Ovary (tissue), 9 donors: ENCODE data around the gene ARHGAP27. TPM values are rescaled to one million over a fixed set of nuclear protein-coding genes. Genes with fewer than 3 reads are reported as not detected.

Source experiments
- DNase-seq, 5 donors: peaks; one replicate each; pipeline ENCODE4 v3.0.0-alpha.2; 2019 to 2020
- H3K27ac ChIP-seq, 2 donors: fragments of 200-600 bp; one replicate each; pipeline versions ENCODE4 v1.5.1 to v1.8.0; 2019 to 2022
- H3K27me3 ChIP-seq: fragments of 200-600 bp; one replicate; pipeline ENCODE4 v1.8.0; 2022
- H3K36me3 ChIP-seq: fragments of 200-600 bp; sonication (generic); one replicate; pipeline ENCODE4 v1.5.1; 2019
- H3K4me1 ChIP-seq: one replicate; pipeline ENCODE4 v1.8.1; 2013; ENCODE audit warnings: mild to moderate bottlenecking, moderate library complexity; ENCODE audit not compliant: insufficient read depth
- H3K4me3 ChIP-seq: fragments of 200-600 bp; sonication (generic); one replicate; pipeline ENCODE4 v1.5.1; 2017
- H3K9me3 ChIP-seq, 2 donors: fragments of 200-600 bp in 1 of 2; sonication (generic) in 1 of 2; one replicate each; pipeline versions ENCODE4 v1.5.1 to v1.8.1; 2013 to 2019; ENCODE audit warnings: mild to moderate bottlenecking in 1 of 2, moderate library complexity in 1 of 2
- EP300 ChIP-seq: sonication (generic); formaldehyde crosslinking; IDR thresholded peaks from one replicate; pipeline ENCODE4 v1.6.1; 2017; ENCODE audit warnings: antibody characterized with exemption
- POLR2A ChIP-seq: fragments of 450-650 bp; IDR thresholded peaks from one replicate; pipeline ENCODE4 v1.6.1; 2017; ENCODE audit warnings: antibody characterized with exemption, mild to moderate bottlenecking, moderate library complexity
- WGBS, 3 donors: extraction: QIAGEN DNeasy Blood & Tissue Kit in 1 of 3; methylation state at CpG; one replicate each; pipeline versions ENCODE4 v1.1.5 to v1.1.7; 2013 to 2017; 5-methylcytosine and 5-hydroxymethylcytosine counted together
- intact Hi-C, 4 donors: fragments of 100-400 bp; cut with DNase I; formaldehyde crosslinking; loops; one replicate each; pipeline versions ENCODE4 v1.11.0 to v1.15.1; 2022 to 2023
- polyA plus RNA-seq, 2 donors: library from polyadenylated mRNA; stranded (reverse); fragments of 200-250 nt in 1 of 2; fragments of 350-450 nt in 1 of 2; fragmentation: Illumina TruSeq in 1 of 2; extraction: RNeasy Lipid Tissue Mini Kit (QIAGEN cat#74804) in 1 of 2; gene quantifications; one replicate each; pipeline ENCODE4 v1.2.3, GENCODE V29; 2013 to 2014
- total RNA-seq, 7 donors: library from RNA; depleted of rRNA in 2 of 7; stranded (reverse); fragments of >200 nt in 2 of 7; fragmentation: NEBNext Ultra II Directional in 3 of 7; extraction: Animal tissue kit (Norgen Biotek cat#: 25700) in 3 of 7; gene quantifications; one replicate each; pipeline versions ENCODE4 v1.1.0 to v1.2.4, GENCODE V29; 2016 to 2023
- TF ChIP-seq, protein P1 (sequence below), 3 donors: fragments of 450-650 bp in 2 of 3; fragments of 200-600 bp in 1 of 3; IDR thresholded peaks; one replicate each; pipeline versions ENCODE4 v1.5.1 to v1.8.0; 2016 to 2022; ENCODE audit warnings: antibody characterized with exemption in 3 of 3, mild to moderate bottlenecking in 1 of 3
- donor health status: DM: no; HTN: no; CAD: no; lungs with moderate emphysema.
- donor health status: DM: no; HTN: no; CAD: no.
- donor health status: Bipolar disorder and iron deficiency.
- donor health status: DM: yes; HTN: yes; CAD: no.
- donor health status: DM: no; HTN: no; CAD: no.
- donor health status: DM: yes; HTN: yes; CAD: no.

ARHGAP27 gene
- total and polyA plus RNA-seq, 9 donors, result 3.7 to 41.7 (median 8.7) TPM

DNA sequence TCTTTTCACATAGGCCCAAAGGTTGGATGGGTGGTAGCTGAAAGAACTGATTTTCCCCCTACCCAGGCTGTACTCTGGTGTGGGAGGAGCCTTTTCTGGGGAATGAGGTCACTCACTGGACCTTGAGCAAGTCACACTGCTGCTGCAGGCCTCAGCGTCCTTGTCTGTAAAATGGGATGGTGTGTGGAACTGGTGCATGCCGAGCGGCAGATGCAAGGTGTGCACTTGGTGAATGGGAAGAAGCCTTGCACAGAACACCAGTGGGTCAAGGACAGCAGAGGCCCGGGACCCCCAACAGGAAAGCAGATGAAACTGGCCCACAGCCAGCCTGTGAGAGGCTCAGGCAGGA lies 38.1 kb downstream of the ARHGAP27 start:
- Histone ChIP-seq H3K36me3 (no peaks in the 10 kb centered on the region), H3K4me3 (no peak overlapping the region), H3K27me3 (no peaks in the 10 kb centered on the region), H3K9me3 (no peaks in the 10 kb centered on the region), H3K4me1 (peaks cover 4% of the 10 kb centered on the region), H3K27ac (no peak overlapping the region)
- intact Hi-C loops, result loop anchor here in 2 of 4 donors (10.0 kb wide), 2 partner anchors 200 to 440 kb away; no protein-coding TSS in a partner anchor
- WGBS, 3 donors, result 65 to 68% (median 67%) methylated on average over 4 of the region's 4 CpGs
- TF ChIP-seq, protein P1, sequence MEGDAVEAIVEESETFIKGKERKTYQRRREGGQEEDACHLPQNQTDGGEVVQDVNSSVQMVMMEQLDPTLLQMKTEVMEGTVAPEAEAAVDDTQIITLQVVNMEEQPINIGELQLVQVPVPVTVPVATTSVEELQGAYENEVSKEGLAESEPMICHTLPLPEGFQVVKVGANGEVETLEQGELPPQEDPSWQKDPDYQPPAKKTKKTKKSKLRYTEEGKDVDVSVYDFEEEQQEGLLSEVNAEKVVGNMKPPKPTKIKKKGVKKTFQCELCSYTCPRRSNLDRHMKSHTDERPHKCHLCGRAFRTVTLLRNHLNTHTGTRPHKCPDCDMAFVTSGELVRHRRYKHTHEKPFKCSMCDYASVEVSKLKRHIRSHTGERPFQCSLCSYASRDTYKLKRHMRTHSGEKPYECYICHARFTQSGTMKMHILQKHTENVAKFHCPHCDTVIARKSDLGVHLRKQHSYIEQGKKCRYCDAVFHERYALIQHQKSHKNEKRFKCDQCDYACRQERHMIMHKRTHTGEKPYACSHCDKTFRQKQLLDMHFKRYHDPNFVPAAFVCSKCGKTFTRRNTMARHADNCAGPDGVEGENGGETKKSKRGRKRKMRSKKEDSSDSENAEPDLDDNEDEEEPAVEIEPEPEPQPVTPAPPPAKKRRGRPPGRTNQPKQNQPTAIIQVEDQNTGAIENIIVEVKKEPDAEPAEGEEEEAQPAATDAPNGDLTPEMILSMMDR (IDR thresholded peaks at IDR 0.05), result no peak
- TF ChIP-seq EP300, result no peak
- TF ChIP-seq POLR2A, result no peak
- no peak for DNase-seq

DNA sequence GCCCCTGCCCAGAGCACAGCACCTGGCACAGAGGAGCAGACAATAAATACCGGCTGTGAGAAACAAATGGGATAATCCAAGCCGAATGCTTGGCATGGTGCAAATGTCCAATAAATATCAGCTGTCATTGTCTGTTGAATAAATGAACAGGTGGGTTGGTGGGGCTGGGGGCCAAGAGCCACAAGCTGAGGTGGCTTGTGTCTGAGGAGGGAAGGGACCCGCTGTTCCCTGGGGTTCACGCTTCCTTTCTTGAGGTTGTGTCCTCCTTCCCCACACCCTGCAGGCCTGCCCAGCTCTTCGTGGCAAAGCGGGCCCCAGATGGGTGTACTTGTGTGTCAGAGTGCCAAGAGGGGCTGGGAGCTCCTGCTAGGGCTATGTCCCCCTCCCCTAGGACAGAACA lies 38.6 kb downstream of the ARHGAP27 start:
- intact Hi-C loops, result loop anchor here in 2 of 4 donors (10.0 kb wide), 2 partner anchors 201 to 441 kb away; no protein-coding TSS in a partner anchor

DNA sequence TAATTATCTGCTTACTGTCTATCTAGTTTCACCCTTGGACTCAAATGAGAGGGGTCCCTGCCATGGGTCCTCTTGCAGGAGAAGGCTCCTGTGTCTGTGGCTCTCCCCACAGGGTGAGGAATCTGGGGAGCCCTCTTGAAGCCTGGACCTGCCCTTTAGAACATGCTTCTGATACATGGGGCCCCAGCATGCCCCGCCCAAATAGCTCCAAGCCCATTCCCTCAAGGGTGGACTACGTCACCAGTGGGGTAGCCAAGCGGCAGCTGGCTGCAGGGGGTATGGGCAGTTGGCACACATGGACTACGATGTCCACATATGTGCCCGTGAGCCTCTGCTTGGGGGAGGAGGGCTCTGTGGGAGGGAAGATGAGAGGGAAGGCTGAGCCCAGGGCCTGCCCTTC lies 39.3 kb downstream of the ARHGAP27 start:
- 90 to 94% (median 90%) methylated on average over 5 of the region's 5 CpGs for WGBS, 3 donors
- Histone ChIP-seq H3K27ac (no peak overlapping the region), H3K4me3 (no peak overlapping the region), H3K36me3 (no peaks in the 10 kb centered on the region), H3K27me3 (no peaks in the 10 kb centered on the region), H3K9me3 (no peaks in the 10 kb centered on the region), H3K4me1 (peaks cover 4% of the 10 kb centered on the region)
- TF ChIP-seq POLR2A (no peak), EP300 (no peak)
- TF ChIP-seq, protein P1 (IDR thresholded peaks at IDR 0.05), result no peak
- no peak for DNase-seq
- intact Hi-C loops, result loop anchor here in 2 of 4 donors (10.0 kb wide), 2 partner anchors 201 to 441 kb away; no protein-coding TSS in a partner anchor

More for the DNA sequence above, 38.6 kb downstream of the ARHGAP27 start:
- Histone ChIP-seq H3K27ac (no peak overlapping the region), H3K27me3 (no peaks in the 10 kb centered on the region), H3K4me3 (no peak overlapping the region), H3K36me3 (no peaks in the 10 kb centered on the region), H3K9me3 (no peaks in the 10 kb centered on the region), H3K4me1 (peaks cover 4% of the 10 kb centered on the region)
- TF ChIP-seq, protein P1 (IDR thresholded peaks at IDR 0.05), result no peak
- TF ChIP-seq POLR2A, result no peak
- no peak for TF ChIP-seq EP300
- no peak for DNase-seq
- WGBS, 3 donors, result 78 to 87% (median 82%) methylated on average over 6 of the region's 6 CpGs

DNA sequence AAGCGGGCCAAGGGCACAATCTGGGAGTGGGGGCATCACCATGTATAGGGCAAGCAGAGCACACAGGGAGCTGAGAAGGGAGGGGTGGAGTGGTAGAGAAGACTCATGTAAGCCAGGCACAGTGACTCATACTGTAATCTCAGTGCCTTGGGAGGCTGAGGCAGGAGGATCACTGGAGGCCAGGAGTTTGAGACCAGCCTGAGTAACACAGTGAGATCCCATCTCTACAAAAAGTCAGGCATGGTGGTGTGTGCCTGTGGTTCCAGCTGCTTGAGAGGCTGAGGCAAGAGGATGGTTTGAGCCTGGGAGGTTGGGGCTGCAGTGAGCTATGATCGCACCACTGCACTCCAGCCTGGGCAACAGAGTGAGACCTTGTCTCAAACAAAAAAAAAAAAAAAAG lies 40.8 kb downstream of the ARHGAP27 start:
- no peak for DNase-seq
- peaks cover 4% of the 10 kb centered on the region for H3K4me1 ChIP-seq
- H3K27me3 ChIP-seq, result no peaks in the 10 kb centered on the region
- H3K36me3 ChIP-seq, result no peaks in the 10 kb centered on the region
- no peak overlapping the region for H3K4me3 ChIP-seq
- 93 to 98% (median 95%) methylated on average over 2 of the region's 2 CpGs for WGBS, 3 donors
- TF ChIP-seq EP300 (no peak), POLR2A (no peak)
- TF ChIP-seq, protein P1 (IDR thresholded peaks at IDR 0.05), result no peak
- intact Hi-C loops, result loop anchor here in 2 of 4 donors (10.0 kb wide), 2 partner anchors 203 to 443 kb away; no protein-coding TSS in a partner anchor
- H3K9me3 ChIP-seq, result no peaks in the 10 kb centered on the region
- no peak overlapping the region for H3K27ac ChIP-seq
